Stimulated activated CD8-positive, alpha-beta memory T cell treated with anti-CD3 and anti-CD28 coated beads, Interleukin-7, amount 100 ng/mL, for 24 hours (primary cell): Measurements from ENCODE around the gene SMARCD1.
"Not testable (repeated sequence)": the region's sequence is repeated elsewhere in the genome, so short reads cannot be mapped to it uniquely, and the experiment has no call there.

ENCODE experiments used
- DNase-seq: peaks from one replicate; pipeline ENCODE4 v3.0.0-alpha.2; 2020; ENCODE audit warnings: low read depth

The SMARCD1 gene

GRCh38 chr12:50077099-50077498 lies 8.0 kb upstream of the SMARCD1 start:
- no peak for DNase-seq

- DNase-seq, result no peak
These were observed 6.9 kb upstream of the SMARCD1 start for GRCh38 chr12:50078281-50078680.

- no peak for DNase-seq
These were observed 5.4 kb upstream of the SMARCD1 start for GRCh38 chr12:50079771-50080170.

- DNase-seq, result no peak
These were observed 3.9 kb upstream of the SMARCD1 start for GRCh38 chr12:50081096-50081808.

- DNase-seq, result no peak
These were observed 2.5 kb upstream of the SMARCD1 start for GRCh38 chr12:50082644-50083043.

- no peak for DNase-seq
These were observed 1.8 kb upstream of the SMARCD1 start for GRCh38 chr12:50083301-50083700.

GRCh38 chr12:50084409-50084774 lies 750 bp upstream of the SMARCD1 start:
- not testable (repeated sequence) for DNase-seq

- DNase-seq, result no peak
These were observed 502 bp downstream of the SMARCD1 start for GRCh38 chr12:50085615-50086072.

- DNase-seq, result no peak
These were observed 1.0 kb downstream of the SMARCD1 start for GRCh38 chr12:50086148-50086547.

- no peak for DNase-seq
These were observed 2.0 kb downstream of the SMARCD1 start for GRCh38 chr12:50087151-50087550.

- DNase-seq, result no peak
These were observed 2.9 kb downstream of the SMARCD1 start for GRCh38 chr12:50087995-50088394.

GRCh38 chr12:50088577-50089335 lies 3.6 kb downstream of the SMARCD1 start:
- no peak for DNase-seq

- DNase-seq, result no peak
These were observed 4.6 kb downstream of the SMARCD1 start for GRCh38 chr12:50089730-50090129.

- no peak for DNase-seq
These were observed 5.2 kb downstream of the SMARCD1 start for GRCh38 chr12:50090391-50090790.

- no peak for DNase-seq
These were observed 12.8 kb downstream of the SMARCD1 start for GRCh38 chr12:50097952-50098351.

- DNase-seq, result no peak
These were observed 14.3 kb downstream of the SMARCD1 start for GRCh38 chr12:50099302-50100008.

- DNase-seq, result no peak
These were observed 15.4 kb downstream of the SMARCD1 start for GRCh38 chr12:50100561-50100960.

GRCh38 chr12:50101663-50102062 lies 16.5 kb downstream of the SMARCD1 start:
- no peak for DNase-seq

- DNase-seq, result no peak
These were observed 17.0 kb downstream of the SMARCD1 start for GRCh38 chr12:50102131-50102531.

- DNase-seq, result no peak
These were observed 17.6 kb downstream of the SMARCD1 start for GRCh38 chr12:50102646-50103309.

GRCh38 chr12:50103351-50103750 lies 18.2 kb downstream of the SMARCD1 start:
- DNase-seq, result no peak

GRCh38 chr12:50103767-50104321 lies 18.7 kb downstream of the SMARCD1 start, which contains the start of gene GPD1:
GPD1 (plus strand) TSS chr12:50104008; CDS start chr12:50104051, 43 bp downstream.
- DNase-seq, result no peak
